ENCODE measurements around the gene SHISAL1.
"Not testable (repeated sequence)": the region's sequence is repeated elsewhere in the genome, so short reads cannot be mapped to it uniquely, and the experiment has no call there.

SHISAL1 gene

GRCh38 chr22:44329179-44329796 lies 16.5 kb upstream of the SHISAL1 start:
- peak overlapping the region; percentile 72 for H3K27ac ChIP-seq
- POLR2A ChIA-PET (ENCODE audit: low non-redundant PET): no interaction called here
- CTCF ChIA-PET: interaction anchor here (0.6 kb wide), 1 partner anchor 226 kb away, joined by 3 read pairs; no protein-coding TSS in a partner anchor
- DNase-seq (ENCODE audit: low spot score): no peak
- no peak for TF ChIP-seq CTCF (conservative IDR thresholded peaks at IDR 0.05; ENCODE audit: low read depth)

GRCh38 chr22:44328762-44329161 lies 16.0 kb upstream of the SHISAL1 start:
- peak overlapping the region; percentile 72 for H3K27ac ChIP-seq
- ChIA-PET CTCF (interaction anchor here (0.6 kb wide), 1 partner anchor 225 kb away, joined by 3 read pairs; no protein-coding TSS in a partner anchor), POLR2A (ENCODE audit: low non-redundant PET) (no interaction called here)
- TF ChIP-seq CTCF (conservative IDR thresholded peaks at IDR 0.05; ENCODE audit: low read depth): no peak
- DNase-seq (ENCODE audit: low spot score): no peak

GRCh38 chr22:44328326-44328725 lies 15.6 kb upstream of the SHISAL1 start:
- DNase-seq (ENCODE audit: low spot score): no peak
- POLR2A ChIA-PET (ENCODE audit: low non-redundant PET): no interaction called here
- peak overlapping the region; percentile 72 for H3K27ac ChIP-seq
- CTCF ChIA-PET: no interaction called here
- TF ChIP-seq CTCF (conservative IDR thresholded peaks at IDR 0.05; ENCODE audit: low read depth): no peak

GRCh38 chr22:44326491-44326885 lies 13.7 kb upstream of the SHISAL1 start:
- H3K27ac ChIP-seq: peak overlapping the region; percentile 72
- ChIA-PET POLR2A (ENCODE audit: low non-redundant PET) (no interaction called here), CTCF (no interaction called here)
- no peak for TF ChIP-seq CTCF (conservative IDR thresholded peaks at IDR 0.05; ENCODE audit: low read depth)
- no peak for DNase-seq (ENCODE audit: low spot score)

GRCh38 chr22:44325718-44326490 lies 13.2 kb upstream of the SHISAL1 start:
- CTCF ChIA-PET: no interaction called here
- H3K27ac ChIP-seq: peak overlapping the region; percentile 72

GRCh38 chr22:44323140-44323790 lies 10.5 kb upstream of the SHISAL1 start:
- DNase-seq (ENCODE audit: low spot score); H3K27ac ChIP-seq; POLR2A ChIA-PET (ENCODE audit: low non-redundant PET); CTCF ChIA-PET: not testable (repeated sequence)

More at GRCh38 chr22:44325718-44326490, 13.2 kb upstream of the SHISAL1 start:
- POLR2A ChIA-PET (ENCODE audit: low non-redundant PET): no interaction called here
- TF ChIP-seq CTCF (conservative IDR thresholded peaks at IDR 0.05; ENCODE audit: low read depth): peak; percentile 25; the same call in 1 of the 2 replicates
- no peak for DNase-seq (ENCODE audit: low spot score)

Data from RWPE1 (cell line).